Pancreas (tissue), 10 donors: ENCODE results near the gene ASTL. TPM values are rescaled to one million over a fixed set of nuclear protein-coding genes. Genes with fewer than 3 reads are reported as not detected.
A peak's percentile ranks its signal among the peaks of the same experiment; 100 is the strongest.

ENCODE experiments used
- ATAC-seq, 4 donors: fragments of 200-7000 bp; cut with Tn5 transposase; one replicate each; pipeline versions ENCODE4 v1.8.0 to v1.9.1; 2020; ENCODE audit warnings: mild to moderate bottlenecking in 4 of 4, moderate library complexity in 4 of 4
- DNase-seq, 6 donors: peaks; one replicate each; pipeline ENCODE4 v3.0.0-alpha.2; 2020
- FAIRE-seq: peaks from 2 replicates; lab custom pipeline; 2012; peaks lifted over from hg19 to GRCh38; lab: Jason Lieb, UNC
- H3K27ac ChIP-seq, 4 donors: fragments of 200-600 bp; sonication (generic); 1 replicate in 3 of 4; 2 replicates in 1 of 4; pipeline versions ENCODE4 v1.5.0 to v1.8.0; 2020
- H3K27me3 ChIP-seq, 4 donors: fragments of 200-600 bp; one replicate each; pipeline ENCODE4 v1.8.0; 2021
- H3K36me3 ChIP-seq, 3 donors: fragments of 200-600 bp; sonication (generic) in 1 of 3; one replicate each; pipeline versions ENCODE4 v1.5.0 to v1.8.0; 2020 to 2021
- H3K4me1 ChIP-seq, 3 donors: fragments of 200-600 bp; one replicate each; pipeline ENCODE4 v1.8.0; 2021
- H3K4me3 ChIP-seq, 4 donors: fragments of 200-600 bp; sonication (generic) in 2 of 4; one replicate each; pipeline versions ENCODE4 v1.5.0 to v1.8.0; 2020 to 2021
- H3K9me3 ChIP-seq, 4 donors: fragments of 200-600 bp; one replicate each; pipeline ENCODE4 v1.8.0; 2021
- WGBS, 2 donors: extraction: QIAGEN DNeasy Blood & Tissue Kit; methylation state at CpG; one replicate each; pipeline ENCODE4 v1.1.7; 2013; 5-methylcytosine and 5-hydroxymethylcytosine counted together
- intact Hi-C, 3 donors: fragments of 100-400 bp; cut with DNase I; formaldehyde crosslinking; loops; one replicate each; pipeline versions ENCODE4 v1.11.1 to v1.14.2; 2022
- polyA plus RNA-seq, 2 donors: library from polyadenylated mRNA; stranded (reverse); fragments of 200-250 nt; gene quantifications; one replicate each; pipeline ENCODE4 v1.2.3, GENCODE V29; 2013
- total RNA-seq, 6 donors: library from RNA; stranded (reverse); fragmentation: NEBNext Ultra II Directional in 4 of 6; extraction: Animal tissue kit (Norgen Biotek cat#: 25700) in 4 of 6; gene quantifications; one replicate each; pipeline versions ENCODE4 v1.2.1 to v1.2.4, GENCODE V29; 2021 to 2023
- TF ChIP-seq, protein P1 (sequence below), 4 donors: fragments of 200-600 bp; sonication (generic) in 3 of 4; IDR thresholded peaks; one replicate each; pipeline versions ENCODE4 v1.5.0 to v1.8.0; 2021; ENCODE audit warnings: antibody characterized with exemption in 4 of 4
- donor health status: healthy with polysubstance abuse.
- donor health status: DM: no; HTN: no; CAD: no; lungs with moderate emphysema.
- donor health status: DM: no; HTN: no; CAD: no.
- donor health status: control.
- donor health status: control.
- donor health status: Bipolar disorder and iron deficiency.
- donor health status: DM: yes; HTN: yes; CAD: no.
- donor health status: DM: no; HTN: no; CAD: no.
- donor health status: DM: no; HTN: no; CAD: no.
- donor health status: DM: yes; HTN: yes; CAD: no.

The ASTL gene
- total and polyA plus RNA-seq, 8 donors = 0.14 TPM; not detected in 7

DNA sequence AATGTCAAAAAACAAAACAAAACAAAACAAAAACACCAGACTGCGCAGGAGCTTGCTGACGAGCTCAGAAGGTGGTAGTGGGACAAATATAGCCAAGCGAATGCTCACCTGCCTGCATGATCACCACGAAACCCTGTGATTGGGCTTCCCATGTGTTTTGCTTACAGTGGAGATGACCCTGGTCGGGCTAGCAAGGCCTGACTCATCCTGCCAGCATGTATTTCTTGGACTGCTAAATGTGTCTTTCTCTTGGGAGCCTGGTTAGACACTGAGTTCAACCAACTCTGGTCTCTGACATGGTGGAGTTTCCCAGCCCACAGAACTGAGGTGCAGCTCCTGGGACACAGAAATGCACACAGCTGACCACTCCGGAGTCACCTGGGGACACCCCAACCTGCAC, 37.6 kb upstream of the ASTL start:
- H3K4me3 ChIP-seq = no peak overlapping the region
- no peak for FAIRE-seq
- H3K27me3 ChIP-seq = no peaks in the 10 kb centered on the region
- DNase-seq = no peak
- intact Hi-C loops = no loop called here
- no peaks in the 10 kb centered on the region for H3K4me1 ChIP-seq
- no peaks in the 10 kb centered on the region for H3K9me3 ChIP-seq
- no peaks in the 10 kb centered on the region for H3K36me3 ChIP-seq
- TF ChIP-seq, protein P1, sequence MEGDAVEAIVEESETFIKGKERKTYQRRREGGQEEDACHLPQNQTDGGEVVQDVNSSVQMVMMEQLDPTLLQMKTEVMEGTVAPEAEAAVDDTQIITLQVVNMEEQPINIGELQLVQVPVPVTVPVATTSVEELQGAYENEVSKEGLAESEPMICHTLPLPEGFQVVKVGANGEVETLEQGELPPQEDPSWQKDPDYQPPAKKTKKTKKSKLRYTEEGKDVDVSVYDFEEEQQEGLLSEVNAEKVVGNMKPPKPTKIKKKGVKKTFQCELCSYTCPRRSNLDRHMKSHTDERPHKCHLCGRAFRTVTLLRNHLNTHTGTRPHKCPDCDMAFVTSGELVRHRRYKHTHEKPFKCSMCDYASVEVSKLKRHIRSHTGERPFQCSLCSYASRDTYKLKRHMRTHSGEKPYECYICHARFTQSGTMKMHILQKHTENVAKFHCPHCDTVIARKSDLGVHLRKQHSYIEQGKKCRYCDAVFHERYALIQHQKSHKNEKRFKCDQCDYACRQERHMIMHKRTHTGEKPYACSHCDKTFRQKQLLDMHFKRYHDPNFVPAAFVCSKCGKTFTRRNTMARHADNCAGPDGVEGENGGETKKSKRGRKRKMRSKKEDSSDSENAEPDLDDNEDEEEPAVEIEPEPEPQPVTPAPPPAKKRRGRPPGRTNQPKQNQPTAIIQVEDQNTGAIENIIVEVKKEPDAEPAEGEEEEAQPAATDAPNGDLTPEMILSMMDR (IDR thresholded peaks at IDR 0.05) = no peak
- ATAC-seq = no peak
- H3K27ac ChIP-seq = no peak overlapping the region
- 76 to 82% methylated on average over 6 of the region's 6 CpGs for WGBS, 2 donors

DNA sequence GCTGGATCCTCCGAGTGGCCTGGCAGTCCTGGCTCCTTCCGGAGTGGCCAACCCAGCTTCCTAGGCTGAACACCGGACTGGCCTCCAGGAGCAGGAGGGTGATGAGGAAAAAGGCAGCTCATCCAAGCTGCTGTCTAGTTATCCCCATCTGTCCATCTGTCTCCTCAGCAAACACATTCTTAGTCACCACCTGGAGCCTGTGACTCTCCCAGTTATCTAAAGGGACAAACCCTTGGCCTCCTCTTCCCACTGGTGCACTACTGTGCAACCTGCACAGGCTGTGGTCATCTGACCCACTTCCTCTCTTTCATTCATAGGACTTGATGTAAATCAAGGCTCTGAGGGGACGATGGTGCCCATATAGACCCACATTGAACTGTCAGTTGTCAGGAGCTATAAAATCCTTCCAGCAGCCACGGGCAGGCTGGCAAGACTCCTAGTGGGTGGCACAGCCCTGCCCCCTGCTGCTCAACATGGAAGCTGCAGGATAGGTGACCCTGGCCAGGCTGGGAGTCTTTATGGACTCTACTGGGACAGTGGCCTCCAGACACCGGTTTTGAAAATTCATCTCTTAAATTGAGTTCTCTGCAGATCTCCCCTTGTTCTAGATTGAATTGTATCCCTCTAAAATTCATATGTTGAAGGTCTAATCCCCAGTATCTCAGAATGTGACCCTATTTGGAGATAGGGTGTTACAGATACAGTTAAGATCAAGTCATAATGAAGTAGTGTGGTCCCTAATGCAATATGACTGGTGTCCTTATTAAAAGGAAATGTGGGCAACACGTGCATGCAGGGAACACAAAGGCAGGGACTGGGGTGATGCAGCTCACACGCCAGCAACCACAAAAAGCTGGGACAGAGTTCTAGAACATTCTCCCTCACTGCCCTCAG, 36.2 kb upstream of the ASTL start:
- intact Hi-C loops = no loop called here
- no peak overlapping the region for H3K27ac ChIP-seq
- TF ChIP-seq, protein P1 (IDR thresholded peaks at IDR 0.05) = peak; percentile 83 to 96 (median 88)
- FAIRE-seq = no peak
- 47 to 50% methylated on average over 8 of the region's 8 CpGs for WGBS, 2 donors
- peak; percentile 95 to 100 (median 98) for ATAC-seq
- no peaks in the 10 kb centered on the region for H3K9me3 ChIP-seq
- H3K4me1 ChIP-seq = no peaks in the 10 kb centered on the region
- peak; percentile 58 to 90 (median 82) for DNase-seq
- H3K36me3 ChIP-seq = no peaks in the 10 kb centered on the region
- H3K27me3 ChIP-seq = no peaks in the 10 kb centered on the region
- H3K4me3 ChIP-seq = no peak overlapping the region

DNA sequence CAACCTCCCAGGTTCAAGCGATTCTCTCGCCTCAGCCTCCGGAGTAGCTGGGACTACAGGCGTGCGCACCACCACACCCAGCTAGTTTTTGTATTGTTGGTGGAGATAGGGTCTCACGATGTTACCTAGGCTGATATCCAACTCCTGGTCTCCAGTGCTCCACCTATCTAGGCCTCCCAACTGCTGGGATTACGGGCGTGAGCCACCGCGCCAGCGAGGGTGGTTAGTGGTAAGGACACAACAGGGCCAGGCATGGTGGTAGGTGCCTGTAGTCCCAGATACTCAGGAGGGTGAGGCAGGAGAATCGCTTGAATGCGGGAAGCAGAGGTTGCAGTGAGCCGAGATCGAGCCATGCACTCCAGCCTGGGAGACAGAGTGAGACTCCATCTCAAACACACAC, 33.5 kb upstream of the ASTL start:
- FAIRE-seq (no peak), DNase-seq (no peak), ATAC-seq (no peak)
- WGBS, 2 donors = 89 to 93% methylated on average over 15 of the region's 15 CpGs
- no peak overlapping the region for H3K4me3 ChIP-seq
- H3K4me1 ChIP-seq = no peaks in the 10 kb centered on the region
- no peaks in the 10 kb centered on the region for H3K36me3 ChIP-seq
- no peak overlapping the region for H3K27ac ChIP-seq
- H3K27me3 ChIP-seq = no peaks in the 10 kb centered on the region
- intact Hi-C loops = no loop called here
- H3K9me3 ChIP-seq = no peaks in the 10 kb centered on the region
- TF ChIP-seq, protein P1 (IDR thresholded peaks at IDR 0.05) = no peak

DNA sequence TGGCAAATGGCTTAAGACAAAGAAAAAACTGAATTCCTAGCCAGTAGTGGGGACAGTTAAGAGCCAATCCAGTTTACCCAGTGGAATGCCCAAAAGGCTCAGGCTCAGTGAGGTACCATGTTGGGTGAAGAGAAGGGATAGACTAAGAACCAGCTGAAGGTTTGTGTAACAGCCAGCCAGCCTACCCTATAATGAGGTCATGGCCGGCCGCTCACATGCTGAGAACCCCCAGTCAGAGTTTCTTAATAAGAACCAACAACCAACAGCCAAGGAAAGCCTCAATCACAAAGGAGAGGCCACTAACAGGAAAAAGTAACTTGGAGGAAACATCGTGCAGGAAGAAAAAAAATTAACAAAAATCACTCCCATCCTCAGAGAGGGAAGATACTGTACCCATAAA, 32.3 kb upstream of the ASTL start:
- intact Hi-C loops = no loop called here
- no peaks in the 10 kb centered on the region for H3K27me3 ChIP-seq
- H3K9me3 ChIP-seq = no peaks in the 10 kb centered on the region
- 97 to 98% methylated on average over 3 of the region's 3 CpGs for WGBS, 2 donors
- DNase-seq (no peak), ATAC-seq (no peak), FAIRE-seq (no peak)
- H3K36me3 ChIP-seq = no peaks in the 10 kb centered on the region
- H3K4me3 ChIP-seq = no peak overlapping the region
- no peaks in the 10 kb centered on the region for H3K4me1 ChIP-seq
- TF ChIP-seq, protein P1 (IDR thresholded peaks at IDR 0.05) = no peak
- H3K27ac ChIP-seq = no peak overlapping the region
